GM19395 (cell line): ENCODE measurements around the gene GNA14.
"Not testable (repeated sequence)": the region's sequence is repeated elsewhere in the genome, so short reads cannot be mapped to it uniquely, and the experiment has no call there.

Source experiments
- ATAC-seq: cut with Tn5 transposase; IDR thresholded peaks from one replicate; pipeline ENCODE4 v1.9.1; 2021; ENCODE audit warnings: mild to moderate bottlenecking, moderate library complexity; ENCODE audit not compliant: unreplicated experiment

Gene GNA14

GRCh38 chr9:77647267-77648233 is 572 bp downstream of the GNA14 start:
- ATAC-seq = no peak

GRCh38 chr9:77643871-77644270 is 4.3 kb downstream of the GNA14 start:
- ATAC-seq = no peak

GRCh38 chr9:77640741-77641580 is 7.2 kb downstream of the GNA14 start:
- ATAC-seq = no peak

- ATAC-seq = no peak
Measured at GRCh38 chr9:77632652-77633051, 15.5 kb downstream of the GNA14 start.

- ATAC-seq = not testable (repeated sequence)
Measured at GRCh38 chr9:77628864-77629263, 19.3 kb downstream of the GNA14 start.

GRCh38 chr9:77616191-77616590 is 31.9 kb downstream of the GNA14 start:
- no peak for ATAC-seq

- no peak for ATAC-seq
Measured at GRCh38 chr9:77614645-77615044, 33.5 kb downstream of the GNA14 start.

GRCh38 chr9:77606526-77606925 is 41.6 kb downstream of the GNA14 start:
- ATAC-seq = no peak

- no peak for ATAC-seq
Measured at GRCh38 chr9:77605449-77606220, 42.5 kb downstream of the GNA14 start.

GRCh38 chr9:77604316-77604715 is 43.8 kb downstream of the GNA14 start:
- ATAC-seq = no peak

GRCh38 chr9:77602852-77603251 is 45.3 kb downstream of the GNA14 start:
- no peak for ATAC-seq

GRCh38 chr9:77601476-77602099 is 46.5 kb downstream of the GNA14 start:
- no peak for ATAC-seq

GRCh38 chr9:77600810-77601209 is 47.3 kb downstream of the GNA14 start:
- no peak for ATAC-seq

GRCh38 chr9:77599492-77599891 is 48.6 kb downstream of the GNA14 start:
- ATAC-seq = no peak

GRCh38 chr9:77598991-77599390 is 49.1 kb downstream of the GNA14 start:
- ATAC-seq = no peak

GRCh38 chr9:77598524-77598923 is 49.6 kb downstream of the GNA14 start:
- no peak for ATAC-seq

- ATAC-seq = no peak
Measured at GRCh38 chr9:77597057-77597456, 51.1 kb downstream of the GNA14 start.

- no peak for ATAC-seq
Measured at GRCh38 chr9:77595426-77596095, 52.6 kb downstream of the GNA14 start.

GRCh38 chr9:77594963-77595362 is 53.2 kb downstream of the GNA14 start:
- ATAC-seq = no peak

- ATAC-seq = no peak
Measured at GRCh38 chr9:77593528-77593927, 54.6 kb downstream of the GNA14 start.
